HepG2 (cell line): ENCODE results near the gene NTN5. TPM values are rescaled to one million over a fixed set of nuclear protein-coding genes. Genes with fewer than 3 reads are reported as not detected.

Experiments used
- AKAP8 ChIP-seq: sonication (generic); formaldehyde crosslinking; IDR thresholded peaks from 2 replicates; pipeline ENCODE4 v1.5.1; 2020; ENCODE audit warnings: mild to moderate bottlenecking, missing genetic modification reagents
- BRD4 ChIP-seq: sonication (generic); formaldehyde crosslinking; IDR thresholded peaks from 2 replicates; pipeline ENCODE4 v1.4.0; 2020; ENCODE audit warnings: missing genetic modification reagents
- CBX5 ChIP-seq: sonication (generic); formaldehyde crosslinking; IDR thresholded peaks from 2 replicates; pipeline ENCODE4 v1.4.0; 2020; ENCODE audit warnings: missing genetic modification reagents, borderline replicate concordance
- KDM3A ChIP-seq: IDR thresholded peaks from 2 replicates; pipeline ENCODE4 v1.6.1; 2018; ENCODE audit warnings: low read depth, missing compliant biosample characterization
- NRL ChIP-seq: sonication (generic); formaldehyde crosslinking; IDR thresholded peaks from 2 replicates; pipeline ENCODE4 v1.5.0; 2020; ENCODE audit warnings: missing genetic modification reagents, mild to moderate bottlenecking, moderate library complexity, borderline replicate concordance
- PHF20 ChIP-seq: sonication (generic); formaldehyde crosslinking; IDR thresholded peaks from 2 replicates; pipeline ENCODE4 v1.5.0; 2020; ENCODE audit warnings: mild to moderate bottlenecking, missing genetic modification reagents
- RARA ChIP-seq: IDR thresholded peaks from 2 replicates; pipeline ENCODE4 v1.6.1; 2016; ENCODE audit warnings: missing genetic modification reagents, missing compliant biosample characterization
- SAP130 ChIP-seq: IDR thresholded peaks from 2 replicates; pipeline ENCODE4 v1.6.1; 2016; ENCODE audit warnings: low read depth
- SP4 ChIP-seq: sonication (generic); formaldehyde crosslinking; IDR thresholded peaks from 2 replicates; pipeline ENCODE4 v1.8.1; 2023; ENCODE audit warnings: mild to moderate bottlenecking, missing genetic modification reagents
- SRSF1 ChIP-seq: fragments of 200-400 bp; formaldehyde crosslinking; optimal IDR thresholded peaks from 2 replicates; pipeline ENCODE3; 2017; ENCODE audit warnings: mild to moderate bottlenecking, low read depth, low read length, moderate library complexity
- TSC22D2 ChIP-seq: sonication (generic); formaldehyde crosslinking; IDR thresholded peaks from 2 replicates; pipeline ENCODE4 v1.5.1; 2020; ENCODE audit warnings: missing genetic modification reagents, mild to moderate bottlenecking, borderline replicate concordance
- ZBTB42 ChIP-seq: sonication (generic); formaldehyde crosslinking; IDR thresholded peaks from 2 replicates; pipeline ENCODE4 v1.5.0; 2020; ENCODE audit warnings: mild to moderate bottlenecking, missing genetic modification reagents
- ZNF317 ChIP-seq: sonication (generic); formaldehyde crosslinking; IDR thresholded peaks from 2 replicates; pipeline ENCODE4 v1.5.0; 2020; ENCODE audit warnings: mild to moderate bottlenecking, missing genetic modification reagents
- ZNF556 ChIP-seq: sonication (generic); formaldehyde crosslinking; IDR thresholded peaks from 2 replicates; pipeline ENCODE4 v1.4.0; 2020; ENCODE audit warnings: mild to moderate bottlenecking, missing genetic modification reagents, borderline replicate concordance
- ZNF878 ChIP-seq: sonication (generic); formaldehyde crosslinking; IDR thresholded peaks from 2 replicates; pipeline ENCODE4 v1.8.1; 2023; ENCODE audit warnings: mild to moderate bottlenecking, missing genetic modification reagents, moderate library complexity
- ZSCAN20 ChIP-seq: sonication (generic); formaldehyde crosslinking; IDR thresholded peaks from 2 replicates; pipeline ENCODE4 v1.4.0; 2020; ENCODE audit warnings: missing genetic modification reagents, mild to moderate bottlenecking, borderline replicate concordance
- polyA plus RNA-seq, 8 experiments: library from polyadenylated mRNA; depleted of rRNA in 3 of 8; stranded (reverse) in 7 of 8; unstranded in 1 of 8; fragments of >200 nt; fragmentation: Illumina TruSeq in 4 of 8; extraction: Trizol in 4 of 8; gene quantifications; 2 replicates each; pipeline versions ENCODE4 v1.2.1 to v1.2.3, GENCODE V29; 2011 to 2016; ENCODE audit warnings: low read depth in 4 of 8, missing spikeins in 1 of 8, mixed read lengths in 1 of 8; ENCODE audit not compliant: insufficient read depth in 1 of 8
- total RNA-seq, 5 experiments: library from RNA; depleted of rRNA; stranded (reverse); fragments of >200 nt; fragmentation: Illumina TruSeq; extraction: Trizol; gene quantifications; 2 replicates each; pipeline ENCODE4 v1.2.3, GENCODE V29; 2016; ENCODE audit warnings: low read depth in 1 of 5
- TF ChIP-seq, protein P1 (sequence below): sonication (generic); formaldehyde crosslinking; IDR thresholded peaks from 2 replicates; pipeline ENCODE4 v1.4.0; 2020; ENCODE audit warnings: mild to moderate bottlenecking, missing genetic modification reagents
- TF ChIP-seq, protein P2 (sequence below): sonication (generic); formaldehyde crosslinking; IDR thresholded peaks from 2 replicates; pipeline ENCODE4 v1.4.0; 2020; ENCODE audit warnings: mild to moderate bottlenecking, missing genetic modification reagents, borderline replicate concordance
- TF ChIP-seq, protein P3 (sequence below): sonication (generic); formaldehyde crosslinking; IDR thresholded peaks from 2 replicates; pipeline ENCODE4 v1.5.0; 2020; ENCODE audit warnings: mild to moderate bottlenecking, missing genetic modification reagents
- TF ChIP-seq, protein P4 (sequence below): sonication (generic); formaldehyde crosslinking; IDR thresholded peaks from 2 replicates; pipeline ENCODE4 v1.5.0; 2020; ENCODE audit warnings: mild to moderate bottlenecking, missing genetic modification reagents, moderate library complexity

NTN5 gene
- total and polyA plus RNA-seq, 2 of the 13 experiments (the other 11 are each of a cell fraction or from before 2014, with no cell fraction given) = 0.05 TPM; not detected in 1

DNA sequence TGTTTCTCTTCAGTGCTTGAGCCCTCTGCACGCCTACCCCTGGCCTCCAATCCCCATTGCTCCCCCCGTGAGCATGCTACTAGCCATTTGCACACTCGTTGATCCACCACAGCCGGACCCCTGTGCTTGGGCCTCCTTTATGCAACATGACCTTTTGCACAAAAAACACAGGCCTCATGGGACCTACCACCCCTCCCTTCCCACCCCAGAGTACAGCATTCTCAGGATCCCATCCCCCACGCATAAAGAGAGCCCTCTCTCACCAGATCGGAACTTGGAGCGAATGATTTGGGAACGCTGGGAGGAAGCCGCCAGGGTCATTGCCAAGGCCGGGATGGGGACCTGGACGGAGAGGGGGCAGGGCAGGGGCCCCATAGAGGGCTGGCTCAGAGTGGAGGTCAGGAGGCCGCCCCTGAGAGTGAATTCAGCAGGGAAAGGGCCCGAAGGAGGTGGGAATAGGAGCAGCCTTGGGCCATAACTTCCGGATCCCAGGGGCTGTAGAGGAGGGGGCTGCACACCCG lies 46.0 kb upstream of the NTN5 start (continued):
- no peak for TF ChIP-seq BRD4 (CRISPR knock-in tag)
- 0 out of 2 replicates have a peak, but pooled peaks have one; percentile 10 for TF ChIP-seq ZNF317 (CRISPR knock-in tag)
- 0 out of 2 replicates have a peak, but pooled peaks have one; percentile 26 for TF ChIP-seq KDM3A
- no peak for TF ChIP-seq ZBTB42 (CRISPR knock-in tag)
- peak; percentile 96 for TF ChIP-seq RARA (CRISPR knock-in tag)
- TF ChIP-seq, protein P1, sequence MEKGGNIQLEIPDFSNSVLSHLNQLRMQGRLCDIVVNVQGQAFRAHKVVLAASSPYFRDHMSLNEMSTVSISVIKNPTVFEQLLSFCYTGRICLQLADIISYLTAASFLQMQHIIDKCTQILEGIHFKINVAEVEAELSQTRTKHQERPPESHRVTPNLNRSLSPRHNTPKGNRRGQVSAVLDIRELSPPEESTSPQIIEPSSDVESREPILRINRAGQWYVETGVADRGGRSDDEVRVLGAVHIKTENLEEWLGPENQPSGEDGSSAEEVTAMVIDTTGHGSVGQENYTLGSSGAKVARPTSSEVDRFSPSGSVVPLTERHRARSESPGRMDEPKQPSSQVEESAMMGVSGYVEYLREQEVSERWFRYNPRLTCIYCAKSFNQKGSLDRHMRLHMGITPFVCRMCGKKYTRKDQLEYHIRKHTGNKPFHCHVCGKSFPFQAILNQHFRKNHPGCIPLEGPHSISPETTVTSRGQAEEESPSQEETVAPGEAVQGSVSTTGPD = 0 out of 2 replicates have a peak, but pooled peaks have one; percentile 48
- TF ChIP-seq PHF20 (CRISPR knock-in tag) = no peak; the same call in 1 of the 2 replicates
- TF ChIP-seq, protein P2, sequence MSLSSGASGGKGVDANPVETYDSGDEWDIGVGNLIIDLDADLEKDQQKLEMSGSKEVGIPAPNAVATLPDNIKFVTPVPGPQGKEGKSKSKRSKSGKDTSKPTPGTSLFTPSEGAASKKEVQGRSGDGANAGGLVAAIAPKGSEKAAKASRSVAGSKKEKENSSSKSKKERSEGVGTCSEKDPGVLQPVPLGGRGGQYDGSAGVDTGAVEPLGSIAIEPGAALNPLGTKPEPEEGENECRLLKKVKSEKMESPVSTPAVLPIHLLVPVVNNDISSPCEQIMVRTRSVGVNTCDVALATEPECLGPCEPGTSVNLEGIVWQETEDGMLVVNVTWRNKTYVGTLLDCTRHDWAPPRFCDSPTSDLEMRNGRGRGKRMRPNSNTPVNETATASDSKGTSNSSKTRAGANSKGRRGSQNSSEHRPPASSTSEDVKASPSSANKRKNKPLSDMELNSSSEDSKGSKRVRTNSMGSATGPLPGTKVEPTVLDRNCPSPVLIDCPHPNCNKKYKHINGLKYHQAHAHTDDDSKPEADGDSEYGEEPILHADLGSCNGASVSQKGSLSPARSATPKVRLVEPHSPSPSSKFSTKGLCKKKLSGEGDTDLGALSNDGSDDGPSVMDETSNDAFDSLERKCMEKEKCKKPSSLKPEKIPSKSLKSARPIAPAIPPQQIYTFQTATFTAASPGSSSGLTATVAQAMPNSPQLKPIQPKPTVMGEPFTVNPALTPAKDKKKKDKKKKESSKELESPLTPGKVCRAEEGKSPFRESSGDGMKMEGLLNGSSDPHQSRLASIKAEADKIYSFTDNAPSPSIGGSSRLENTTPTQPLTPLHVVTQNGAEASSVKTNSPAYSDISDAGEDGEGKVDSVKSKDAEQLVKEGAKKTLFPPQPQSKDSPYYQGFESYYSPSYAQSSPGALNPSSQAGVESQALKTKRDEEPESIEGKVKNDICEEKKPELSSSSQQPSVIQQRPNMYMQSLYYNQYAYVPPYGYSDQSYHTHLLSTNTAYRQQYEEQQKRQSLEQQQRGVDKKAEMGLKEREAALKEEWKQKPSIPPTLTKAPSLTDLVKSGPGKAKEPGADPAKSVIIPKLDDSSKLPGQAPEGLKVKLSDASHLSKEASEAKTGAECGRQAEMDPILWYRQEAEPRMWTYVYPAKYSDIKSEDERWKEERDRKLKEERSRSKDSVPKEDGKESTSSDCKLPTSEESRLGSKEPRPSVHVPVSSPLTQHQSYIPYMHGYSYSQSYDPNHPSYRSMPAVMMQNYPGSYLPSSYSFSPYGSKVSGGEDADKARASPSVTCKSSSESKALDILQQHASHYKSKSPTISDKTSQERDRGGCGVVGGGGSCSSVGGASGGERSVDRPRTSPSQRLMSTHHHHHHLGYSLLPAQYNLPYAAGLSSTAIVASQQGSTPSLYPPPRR = peak; percentile 75; the same call in 1 of the 2 replicates
- TF ChIP-seq ZNF556 (CRISPR knock-in tag) = peak; percentile 74
- TF ChIP-seq SRSF1 = peak; percentile 21
- no peak for TF ChIP-seq ZNF878 (CRISPR knock-in tag)
- TF ChIP-seq, protein P3, sequence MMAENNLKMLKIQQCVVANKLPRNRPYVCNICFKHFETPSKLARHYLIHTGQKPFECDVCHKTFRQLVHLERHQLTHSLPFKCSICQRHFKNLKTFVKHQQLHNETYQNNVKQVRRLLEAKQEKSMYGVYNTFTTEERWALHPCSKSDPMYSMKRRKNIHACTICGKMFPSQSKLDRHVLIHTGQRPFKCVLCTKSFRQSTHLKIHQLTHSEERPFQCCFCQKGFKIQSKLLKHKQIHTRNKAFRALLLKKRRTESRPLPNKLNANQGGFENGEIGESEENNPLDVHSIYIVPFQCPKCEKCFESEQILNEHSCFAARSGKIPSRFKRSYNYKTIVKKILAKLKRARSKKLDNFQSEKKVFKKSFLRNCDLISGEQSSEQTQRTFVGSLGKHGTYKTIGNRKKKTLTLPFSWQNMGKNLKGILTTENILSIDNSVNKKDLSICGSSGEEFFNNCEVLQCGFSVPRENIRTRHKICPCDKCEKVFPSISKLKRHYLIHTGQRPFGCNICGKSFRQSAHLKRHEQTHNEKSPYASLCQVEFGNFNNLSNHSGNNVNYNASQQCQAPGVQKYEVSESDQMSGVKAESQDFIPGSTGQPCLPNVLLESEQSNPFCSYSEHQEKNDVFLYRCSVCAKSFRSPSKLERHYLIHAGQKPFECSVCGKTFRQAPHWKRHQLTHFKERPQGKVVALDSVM (CRISPR knock-in tag) = peak; percentile 91
- TF ChIP-seq NRL (CRISPR knock-in tag) = peak; percentile 18; the same call in 1 of the 2 replicates
- TF ChIP-seq TSC22D2 (CRISPR knock-in tag) = no peak
- peak; percentile 85 for TF ChIP-seq SAP130 (CRISPR knock-in tag)
- TF ChIP-seq AKAP8 = peak; percentile 41; the same call in 1 of the 2 replicates
- no peak for TF ChIP-seq ZSCAN20 (CRISPR knock-in tag)
- TF ChIP-seq, protein P4, sequence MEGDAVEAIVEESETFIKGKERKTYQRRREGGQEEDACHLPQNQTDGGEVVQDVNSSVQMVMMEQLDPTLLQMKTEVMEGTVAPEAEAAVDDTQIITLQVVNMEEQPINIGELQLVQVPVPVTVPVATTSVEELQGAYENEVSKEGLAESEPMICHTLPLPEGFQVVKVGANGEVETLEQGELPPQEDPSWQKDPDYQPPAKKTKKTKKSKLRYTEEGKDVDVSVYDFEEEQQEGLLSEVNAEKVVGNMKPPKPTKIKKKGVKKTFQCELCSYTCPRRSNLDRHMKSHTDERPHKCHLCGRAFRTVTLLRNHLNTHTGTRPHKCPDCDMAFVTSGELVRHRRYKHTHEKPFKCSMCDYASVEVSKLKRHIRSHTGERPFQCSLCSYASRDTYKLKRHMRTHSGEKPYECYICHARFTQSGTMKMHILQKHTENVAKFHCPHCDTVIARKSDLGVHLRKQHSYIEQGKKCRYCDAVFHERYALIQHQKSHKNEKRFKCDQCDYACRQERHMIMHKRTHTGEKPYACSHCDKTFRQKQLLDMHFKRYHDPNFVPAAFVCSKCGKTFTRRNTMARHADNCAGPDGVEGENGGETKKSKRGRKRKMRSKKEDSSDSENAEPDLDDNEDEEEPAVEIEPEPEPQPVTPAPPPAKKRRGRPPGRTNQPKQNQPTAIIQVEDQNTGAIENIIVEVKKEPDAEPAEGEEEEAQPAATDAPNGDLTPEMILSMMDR (CRISPR knock-in tag) = no peak
- peak; percentile 36; the same call in 1 of the 2 replicates for TF ChIP-seq CBX5
- TF ChIP-seq SP4 = peak; percentile 14; the same call in 1 of the 2 replicates
